IPS-18a (cell line): ENCODE results near the gene B3GNT7.
"Not testable (repeated sequence)": the region's sequence is repeated elsewhere in the genome, so short reads cannot be mapped to it uniquely, and the experiment has no call there.

ENCODE experiments used
- H3K27ac ChIP-seq: one replicate; pipeline ENCODE4 v1.5.1; 2013; ENCODE audit warnings: low read length
- H3K27me3 ChIP-seq: one replicate; pipeline ENCODE4 v1.6.1; 2013; ENCODE audit warnings: mild to moderate bottlenecking, low read length; ENCODE audit not compliant: control insufficient read depth, insufficient read depth
- H3K36me3 ChIP-seq: one replicate; pipeline ENCODE4 v1.6.1; 2013; ENCODE audit warnings: low read depth, low read length; ENCODE audit not compliant: control insufficient read depth
- H3K4me1 ChIP-seq: one replicate; pipeline ENCODE4 v1.6.1; 2013; ENCODE audit warnings: low read depth, low read length; ENCODE audit not compliant: control insufficient read depth
- H3K4me3 ChIP-seq: one replicate; pipeline ENCODE4 v1.5.1; 2013; ENCODE audit warnings: low read length
- H3K9ac ChIP-seq: one replicate; pipeline ENCODE4 v1.6.1; 2013; ENCODE audit warnings: mild to moderate bottlenecking, low read length, moderate library complexity
- H3K9me3 ChIP-seq: one replicate; pipeline ENCODE4 v1.6.1; 2013; ENCODE audit warnings: low read depth, low read length; ENCODE audit not compliant: control insufficient read depth

Gene B3GNT7, protein sequence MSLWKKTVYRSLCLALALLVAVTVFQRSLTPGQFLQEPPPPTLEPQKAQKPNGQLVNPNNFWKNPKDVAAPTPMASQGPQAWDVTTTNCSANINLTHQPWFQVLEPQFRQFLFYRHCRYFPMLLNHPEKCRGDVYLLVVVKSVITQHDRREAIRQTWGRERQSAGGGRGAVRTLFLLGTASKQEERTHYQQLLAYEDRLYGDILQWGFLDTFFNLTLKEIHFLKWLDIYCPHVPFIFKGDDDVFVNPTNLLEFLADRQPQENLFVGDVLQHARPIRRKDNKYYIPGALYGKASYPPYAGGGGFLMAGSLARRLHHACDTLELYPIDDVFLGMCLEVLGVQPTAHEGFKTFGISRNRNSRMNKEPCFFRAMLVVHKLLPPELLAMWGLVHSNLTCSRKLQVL

DNA sequence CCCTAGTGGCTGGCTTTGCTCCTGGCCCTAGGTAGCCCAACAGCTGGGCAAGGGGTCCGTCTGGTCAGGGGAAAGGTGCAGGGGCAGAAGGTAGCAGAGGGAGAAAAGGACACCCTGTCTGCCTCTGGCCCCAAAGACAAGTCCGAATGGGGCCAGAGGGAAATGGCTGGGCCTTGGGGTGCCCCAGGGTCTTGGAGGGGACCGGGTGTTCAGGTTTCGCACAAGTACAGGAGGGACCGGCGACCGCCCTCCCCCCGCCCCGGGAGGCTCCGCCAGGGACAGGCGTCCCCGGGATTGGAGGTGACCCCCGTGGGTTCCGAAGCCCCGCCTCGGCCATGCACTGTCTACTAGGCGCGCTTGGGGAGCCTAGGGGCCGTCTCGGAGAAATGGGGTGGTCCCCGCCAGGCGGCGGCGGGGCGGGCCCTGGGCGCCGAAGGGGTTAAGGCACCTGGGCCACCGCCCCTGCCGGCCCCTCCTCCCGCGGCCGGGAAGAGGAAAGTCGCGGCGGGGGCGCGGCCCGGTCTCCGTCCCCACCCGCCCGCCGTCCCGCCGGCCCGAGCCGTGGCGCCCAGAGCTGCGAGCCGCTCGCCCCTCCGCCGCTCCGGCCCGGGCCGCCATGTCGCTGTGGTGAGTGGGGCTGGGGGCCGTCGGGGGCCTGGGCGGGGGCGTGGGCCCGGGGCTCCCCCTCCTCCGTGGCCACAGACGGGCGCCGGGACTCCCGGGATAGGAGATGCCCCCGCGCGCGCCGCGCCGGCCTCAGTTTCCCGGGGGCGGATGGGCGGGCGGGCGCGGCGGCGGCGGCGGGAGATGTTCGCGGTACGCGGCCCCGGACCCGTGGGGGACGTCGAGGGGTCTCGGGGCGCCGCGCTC, at the start of gene B3GNT7:
Gene B3GNT7, plus strand, starts transcription at position 523 of the 870 bp plus-strand sequence. Its CDS starts 94 bp downstream, at position 617.
- Histone ChIP-seq H3K4me1 (peaks cover 22% of the 10 kb centered on the region), H3K36me3 (peaks cover 13% of the 10 kb centered on the region), H3K9ac (peak within 1 kb of the TSS; percentile 9), H3K27me3 (peaks cover 5% of the 10 kb centered on the region), H3K9me3 (no peaks in the 10 kb centered on the region), H3K4me3 (peak within 1 kb of the TSS; percentile 63), H3K27ac (no peak within 1 kb of the TSS)

DNA sequence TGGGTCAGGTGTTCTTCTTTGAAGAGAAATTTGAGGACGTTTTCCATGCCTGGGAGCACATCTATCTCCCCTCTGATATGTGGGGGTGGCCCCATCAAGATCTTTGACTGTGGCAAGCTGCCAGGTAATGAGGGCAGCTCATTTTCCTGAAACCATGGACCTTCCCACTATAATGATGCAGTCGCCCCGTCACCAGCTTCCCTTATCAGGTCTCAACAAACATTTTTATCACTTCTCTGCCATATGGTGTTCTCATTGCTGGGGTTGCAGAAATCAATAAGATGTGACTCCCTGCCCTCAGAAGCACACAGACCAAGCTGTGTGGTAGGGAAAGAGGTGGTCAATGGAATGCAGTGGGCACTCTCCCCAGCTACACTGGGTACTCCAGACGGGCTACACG, 48.4 kb upstream of the B3GNT7 start:
- H3K9ac ChIP-seq: no peak overlapping the region
- no peaks in the 10 kb centered on the region for H3K27me3 ChIP-seq
- H3K27ac ChIP-seq: no peak overlapping the region
- H3K36me3 ChIP-seq: no peaks in the 10 kb centered on the region
- peaks cover 6% of the 10 kb centered on the region for H3K4me1 ChIP-seq
- H3K4me3 ChIP-seq: no peak overlapping the region
- no peaks in the 10 kb centered on the region for H3K9me3 ChIP-seq

DNA sequence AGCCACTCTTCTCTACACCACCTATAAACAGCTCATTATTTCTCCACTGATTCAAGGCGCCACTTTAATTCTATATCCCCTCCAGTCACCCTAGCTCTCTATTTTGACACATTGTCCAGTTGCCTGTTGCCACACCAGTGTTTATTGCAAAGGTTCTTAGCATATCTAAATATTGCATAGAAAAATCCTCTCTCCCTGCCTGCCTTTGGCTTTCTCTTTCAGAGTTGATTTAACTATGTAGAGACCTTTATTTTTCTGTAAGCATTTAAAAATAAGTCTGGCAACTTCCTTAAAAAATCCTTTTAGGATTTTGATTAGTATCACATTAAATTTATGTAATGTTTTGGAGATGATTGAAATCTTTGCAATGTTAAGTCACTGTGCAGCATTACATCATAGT, 47.9 kb upstream of the B3GNT7 start:
- H3K9me3 ChIP-seq: no peaks in the 10 kb centered on the region
- no peaks in the 10 kb centered on the region for H3K27me3 ChIP-seq
- H3K27ac ChIP-seq: no peak overlapping the region
- H3K36me3 ChIP-seq: no peaks in the 10 kb centered on the region
- no peak overlapping the region for H3K4me3 ChIP-seq
- H3K4me1 ChIP-seq: peaks cover under 1% of the 10 kb centered on the region
- H3K9ac ChIP-seq: no peak overlapping the region

DNA sequence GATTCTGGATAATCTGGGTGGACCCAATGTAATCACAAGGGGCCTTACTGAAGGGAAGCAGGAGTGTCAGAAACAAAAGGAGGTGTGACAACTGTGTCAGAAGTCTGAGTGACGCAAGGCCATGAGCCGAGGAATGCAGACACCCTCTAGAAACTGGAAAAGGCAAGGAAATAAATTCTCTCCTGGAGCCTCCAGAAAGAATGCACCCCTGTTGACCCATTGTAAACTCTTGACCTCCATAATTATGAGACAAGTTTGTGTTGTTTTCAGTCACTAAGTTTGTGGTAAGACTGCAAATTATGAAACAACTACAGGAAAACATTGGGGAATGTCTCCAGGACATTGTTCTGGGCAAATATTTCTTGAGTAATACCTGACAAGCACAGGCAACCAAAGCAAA, 47.3 kb upstream of the B3GNT7 start:
- Histone ChIP-seq H3K9me3 (no peaks in the 10 kb centered on the region), H3K4me1 (no peaks in the 10 kb centered on the region), H3K36me3 (no peaks in the 10 kb centered on the region), H3K9ac (no peak overlapping the region), H3K27me3 (no peaks in the 10 kb centered on the region), H3K27ac (no peak overlapping the region), H3K4me3 (no peak overlapping the region)

DNA sequence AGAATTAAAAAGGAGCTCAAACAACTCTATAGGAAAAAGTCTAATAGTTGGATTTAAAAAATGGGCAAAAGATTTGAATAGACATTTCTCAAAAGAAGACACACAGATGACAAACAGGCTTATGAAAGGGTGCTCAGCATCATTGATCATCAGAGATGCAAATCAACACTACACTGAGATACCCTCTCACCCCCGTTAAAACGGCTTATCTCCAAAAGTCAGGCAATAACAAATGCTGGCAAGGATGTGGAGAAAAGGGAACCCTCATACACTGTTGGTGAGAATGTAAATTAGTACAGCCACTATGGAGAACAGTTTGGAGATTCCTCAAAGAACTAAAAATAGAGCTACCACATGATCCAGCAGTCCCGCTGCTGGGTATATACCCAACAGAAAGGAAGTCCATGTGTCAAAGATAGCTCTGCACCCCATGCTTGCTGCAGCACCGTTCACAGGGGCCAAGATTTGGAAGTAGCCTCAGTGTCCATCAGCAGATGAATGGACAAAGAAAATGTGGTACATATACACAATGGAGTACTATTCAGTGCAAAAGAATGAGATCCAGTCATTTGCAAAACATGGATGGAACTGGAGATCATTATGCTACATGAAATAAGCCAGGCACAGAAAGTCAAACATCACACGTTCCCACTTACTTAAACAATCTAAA, 46.7 kb upstream of the B3GNT7 start:
- H3K27me3 ChIP-seq: no peaks in the 10 kb centered on the region
- no peak overlapping the region for H3K4me3 ChIP-seq
- no peaks in the 10 kb centered on the region for H3K9me3 ChIP-seq
- H3K27ac ChIP-seq: no peak overlapping the region
- no peak overlapping the region for H3K9ac ChIP-seq
- H3K4me1 ChIP-seq: no peaks in the 10 kb centered on the region
- no peaks in the 10 kb centered on the region for H3K36me3 ChIP-seq

DNA sequence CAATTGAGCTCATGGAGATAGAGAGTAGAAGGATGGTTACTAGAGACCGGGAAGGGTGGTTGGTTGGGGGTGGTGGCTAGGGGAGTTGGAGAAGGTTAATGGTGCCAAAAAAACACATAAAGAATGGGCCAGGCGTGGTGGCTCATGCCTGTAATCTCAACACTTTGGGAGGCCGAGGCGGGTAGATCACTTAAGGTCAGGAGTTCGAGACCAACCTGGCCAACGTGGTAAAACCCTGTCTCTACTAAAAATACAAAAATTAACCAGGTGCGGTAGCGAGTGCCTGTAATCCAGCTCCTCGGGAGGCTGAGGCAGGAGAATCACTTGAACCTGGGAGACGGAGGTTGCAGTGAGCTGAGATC, 46.2 kb upstream of the B3GNT7 start:
- H3K27me3 ChIP-seq, H3K4me1 ChIP-seq, H3K9me3 ChIP-seq, H3K27ac ChIP-seq, H3K4me3 ChIP-seq, H3K9ac ChIP-seq, H3K36me3 ChIP-seq: not testable (repeated sequence)

DNA sequence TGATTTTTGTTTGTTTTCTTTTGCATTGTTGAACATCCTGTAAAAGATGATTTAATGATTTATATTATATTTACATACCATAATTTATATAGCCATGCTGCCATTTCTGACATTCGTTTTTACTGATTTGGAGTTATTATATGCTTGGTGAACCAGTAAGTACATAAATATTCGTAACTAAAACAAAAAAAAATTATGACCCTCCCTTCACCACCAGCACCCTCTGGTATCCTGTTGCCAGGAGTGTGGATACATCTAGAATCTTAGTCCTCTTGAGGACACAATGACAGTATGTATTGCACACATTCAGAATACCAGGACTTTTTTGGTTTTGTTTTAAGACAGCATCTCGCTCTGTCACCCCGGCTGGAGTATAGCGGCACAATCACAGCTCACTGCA, 43.9 kb upstream of the B3GNT7 start:
- Histone ChIP-seq H3K4me1 (peaks cover 13% of the 10 kb centered on the region), H3K27ac (no peak overlapping the region)

DNA sequence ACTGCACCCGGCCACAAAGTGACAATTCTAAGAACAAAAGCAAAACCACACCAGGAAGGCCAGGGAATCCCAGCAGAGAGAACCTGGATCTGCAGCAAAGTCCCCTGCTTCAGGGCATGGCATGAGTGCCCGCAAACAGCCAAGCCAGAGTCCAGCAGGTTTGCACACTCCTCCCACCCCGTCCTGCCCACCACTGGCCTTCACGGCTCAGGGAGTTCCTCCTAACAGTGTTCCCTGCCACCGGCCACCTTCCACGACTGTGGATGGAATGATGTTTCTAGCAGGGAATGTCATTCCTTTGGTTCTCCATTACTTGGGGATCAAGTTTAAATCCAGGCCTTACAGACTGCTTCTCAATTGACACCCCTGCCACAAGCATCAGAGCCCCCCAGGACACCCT, 42.0 kb upstream of the B3GNT7 start:
- Histone ChIP-seq H3K36me3 (no peaks in the 10 kb centered on the region), H3K9me3 (no peaks in the 10 kb centered on the region), H3K4me3 (no peak overlapping the region), H3K9ac (no peak overlapping the region), H3K4me1 (peaks cover 14% of the 10 kb centered on the region), H3K27me3 (no peaks in the 10 kb centered on the region), H3K27ac (no peak overlapping the region)

More for the DNA sequence above, 43.9 kb upstream of the B3GNT7 start:
- Histone ChIP-seq H3K4me3 (no peak overlapping the region), H3K36me3 (no peaks in the 10 kb centered on the region), H3K27me3 (no peaks in the 10 kb centered on the region), H3K9ac (no peak overlapping the region), H3K9me3 (no peaks in the 10 kb centered on the region)

DNA sequence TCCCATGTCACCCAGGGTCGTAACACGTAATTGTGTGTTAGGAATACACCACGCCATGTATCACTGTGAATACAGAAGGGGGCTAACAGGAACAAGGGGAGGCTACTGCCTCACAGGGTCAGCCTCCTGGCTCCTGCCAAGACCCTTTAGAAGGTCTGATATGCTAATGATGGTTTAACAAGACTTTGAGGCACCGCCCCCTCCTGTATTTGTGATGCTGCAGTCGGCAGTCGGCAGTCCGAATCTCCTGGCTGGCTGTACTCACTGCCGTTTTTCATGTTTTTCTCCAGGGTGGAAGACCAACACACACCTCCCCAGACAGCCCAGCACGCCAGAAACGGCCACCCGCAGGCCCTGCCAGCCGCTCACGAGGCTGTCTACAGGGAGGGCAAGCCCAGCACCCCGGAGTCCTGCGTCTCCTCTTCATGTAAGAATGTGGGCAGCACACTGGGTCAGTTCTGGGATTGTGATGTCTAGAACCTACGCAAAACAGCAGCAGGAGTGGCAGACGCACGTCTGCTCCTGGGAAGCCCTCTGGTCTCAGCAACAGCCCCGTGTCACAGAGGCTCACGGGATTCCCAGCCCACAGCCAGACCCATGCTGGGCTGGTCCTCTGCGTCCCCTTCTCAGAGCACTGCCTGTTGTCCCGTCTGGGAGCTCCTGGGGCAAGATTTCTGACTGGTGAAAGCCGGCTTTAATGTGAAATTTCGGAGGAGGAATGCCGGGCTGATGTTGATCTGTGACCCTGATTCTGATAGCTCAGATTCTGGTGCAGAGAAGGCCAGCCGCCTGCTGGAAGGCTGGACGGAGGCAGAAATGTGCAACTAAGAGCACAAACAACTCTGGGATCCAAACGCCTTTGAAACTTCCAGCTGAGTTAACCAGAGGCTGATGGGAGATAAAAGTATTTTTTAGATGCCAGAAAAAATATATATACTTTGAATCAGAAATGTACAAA, 39.7 kb upstream of the B3GNT7 start:
- Histone ChIP-seq H3K9ac (no peak overlapping the region), H3K27ac (no peak overlapping the region), H3K27me3 (no peaks in the 10 kb centered on the region), H3K9me3 (no peaks in the 10 kb centered on the region), H3K4me3 (no peak overlapping the region), H3K4me1 (peaks cover 22% of the 10 kb centered on the region), H3K36me3 (no peaks in the 10 kb centered on the region)

DNA sequence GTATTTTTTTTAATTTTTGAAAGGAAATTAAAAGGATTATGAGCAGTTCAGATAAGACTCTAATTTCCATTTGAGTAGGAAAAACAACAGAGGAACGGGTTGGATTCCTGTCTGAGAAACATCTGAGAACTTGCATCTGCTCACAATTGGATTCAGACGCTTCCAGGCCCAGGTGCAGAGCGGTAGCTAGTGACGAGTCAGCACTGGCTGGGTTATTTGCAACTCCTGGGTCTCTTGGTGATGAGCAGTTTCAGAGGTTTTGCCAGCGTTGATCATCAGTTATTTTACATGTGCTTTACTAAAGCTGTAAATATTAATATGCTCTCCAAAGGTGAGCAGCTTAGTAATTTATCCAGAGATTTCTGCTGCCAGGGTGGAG, 39.1 kb upstream of the B3GNT7 start:
- H3K27ac ChIP-seq: no peak overlapping the region
- no peak overlapping the region for H3K4me3 ChIP-seq
- no peaks in the 10 kb centered on the region for H3K36me3 ChIP-seq
- no peak overlapping the region for H3K9ac ChIP-seq
- no peaks in the 10 kb centered on the region for H3K9me3 ChIP-seq
- H3K27me3 ChIP-seq: no peaks in the 10 kb centered on the region
- H3K4me1 ChIP-seq: peaks cover 22% of the 10 kb centered on the region

DNA sequence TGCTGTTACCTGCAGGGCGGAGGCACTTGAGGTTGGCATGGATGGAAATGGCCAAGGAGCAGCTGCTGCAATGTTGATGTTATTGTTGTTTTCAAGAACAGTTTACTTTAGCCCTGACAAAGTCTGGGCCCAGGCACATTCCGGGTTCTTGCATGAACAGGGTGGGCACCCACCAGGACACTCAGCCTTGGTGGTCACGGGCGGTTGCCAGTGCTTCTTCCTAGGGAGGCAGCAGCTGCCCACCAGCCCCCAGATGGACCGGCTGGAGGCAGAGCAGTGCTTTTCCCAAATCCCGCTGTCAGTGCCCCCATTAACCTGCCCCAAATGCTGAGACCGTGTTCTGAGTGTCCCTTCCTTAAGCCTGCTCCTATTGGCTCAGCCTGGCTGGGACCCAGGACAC, 38.5 kb upstream of the B3GNT7 start:
- Histone ChIP-seq H3K9me3 (no peaks in the 10 kb centered on the region), H3K36me3 (no peaks in the 10 kb centered on the region), H3K27me3 (no peaks in the 10 kb centered on the region), H3K4me1 (peaks cover 28% of the 10 kb centered on the region), H3K9ac (no peak overlapping the region), H3K27ac (no peak overlapping the region), H3K4me3 (no peak overlapping the region)
